Gastrocnemius medialis (tissue), 4 donors: Measurements from ENCODE around the gene ORC3.

Source experiments
- CTCF ChIP-seq, 5 experiments: fragments of 450-650 bp in 3 of 5; fragments of 200-600 bp in 2 of 5; sonication (generic) in 2 of 5; IDR thresholded peaks in 4 of 5; conservative IDR thresholded peaks in 1 of 5; 1 replicate in 4 of 5; 2 replicates in 1 of 5; pipeline ENCODE4 v1.5.1; 2016 to 2019; ENCODE audit warnings: antibody characterized with exemption in 5 of 5, mild to moderate bottlenecking in 3 of 5, moderate library complexity in 3 of 5
- POLR2A ChIP-seq, 2 donors: fragments of 450-650 bp; IDR thresholded peaks; one replicate each; pipeline ENCODE4 v1.6.1; 2017; ENCODE audit warnings: antibody characterized with exemption in 2 of 2, mild to moderate bottlenecking in 2 of 2, moderate library complexity in 2 of 2

GRCh38 chr6:87583822-87584221 is 6.1 kb upstream of the ORC3 start:
- TF ChIP-seq CTCF (IDR thresholded peaks at IDR 0.05 in 4 of 5, conservative IDR thresholded peaks at IDR 0.05 in 1 of 5) = no peak
- no peak for TF ChIP-seq POLR2A (IDR thresholded peaks at IDR 0.05)
